Measurements from ENCODE around the gene CDKL5. TPM values are rescaled to one million over a fixed set of nuclear protein-coding genes. Genes with fewer than 3 reads are reported as not detected.

CDKL5 gene
- total and polyA plus RNA-seq, 7 donors: 0.42 to 3.8 (median 1.6) TPM

- TF ChIP-seq, protein P1, sequence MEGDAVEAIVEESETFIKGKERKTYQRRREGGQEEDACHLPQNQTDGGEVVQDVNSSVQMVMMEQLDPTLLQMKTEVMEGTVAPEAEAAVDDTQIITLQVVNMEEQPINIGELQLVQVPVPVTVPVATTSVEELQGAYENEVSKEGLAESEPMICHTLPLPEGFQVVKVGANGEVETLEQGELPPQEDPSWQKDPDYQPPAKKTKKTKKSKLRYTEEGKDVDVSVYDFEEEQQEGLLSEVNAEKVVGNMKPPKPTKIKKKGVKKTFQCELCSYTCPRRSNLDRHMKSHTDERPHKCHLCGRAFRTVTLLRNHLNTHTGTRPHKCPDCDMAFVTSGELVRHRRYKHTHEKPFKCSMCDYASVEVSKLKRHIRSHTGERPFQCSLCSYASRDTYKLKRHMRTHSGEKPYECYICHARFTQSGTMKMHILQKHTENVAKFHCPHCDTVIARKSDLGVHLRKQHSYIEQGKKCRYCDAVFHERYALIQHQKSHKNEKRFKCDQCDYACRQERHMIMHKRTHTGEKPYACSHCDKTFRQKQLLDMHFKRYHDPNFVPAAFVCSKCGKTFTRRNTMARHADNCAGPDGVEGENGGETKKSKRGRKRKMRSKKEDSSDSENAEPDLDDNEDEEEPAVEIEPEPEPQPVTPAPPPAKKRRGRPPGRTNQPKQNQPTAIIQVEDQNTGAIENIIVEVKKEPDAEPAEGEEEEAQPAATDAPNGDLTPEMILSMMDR (IDR thresholded peaks at IDR 0.05): no peak
- Histone ChIP-seq H3K4me3 (no peak overlapping the region), H3K27me3 (ENCODE audit: insufficient read depth in 3 of 3, low read length in 2 of 3) (no peaks in the 10 kb centered on the region), H3K27ac (no peak overlapping the region), H3K36me3 (ENCODE audit: insufficient read depth in 1 of 2, low read depth in 1 of 2) (no peaks in the 10 kb centered on the region), H3K9me3 (no peaks in the 10 kb centered on the region), H3K4me1 (no peaks in the 10 kb centered on the region)
- WGBS, 3 donors: 72 to 98% (median 82%) methylated on average over 11 to 12 of the region's 12 CpGs
- DNase-seq: no peak
- no peak for ATAC-seq
- intact Hi-C loops (cut with DNase I): no loop called here
Observed at GRCh38 chrX:18661273-18661672, 235.9 kb downstream of the CDKL5 start.

- WGBS, 3 donors: 69 to 89% (median 81%) methylated on average over 8 of the region's 8 CpGs
- H3K27me3 ChIP-seq (ENCODE audit: insufficient read depth in 3 of 3, low read length in 2 of 3): no peaks in the 10 kb centered on the region
Observed at GRCh38 chrX:18664947-18665346, 239.5 kb downstream of the CDKL5 start.

DNA sequence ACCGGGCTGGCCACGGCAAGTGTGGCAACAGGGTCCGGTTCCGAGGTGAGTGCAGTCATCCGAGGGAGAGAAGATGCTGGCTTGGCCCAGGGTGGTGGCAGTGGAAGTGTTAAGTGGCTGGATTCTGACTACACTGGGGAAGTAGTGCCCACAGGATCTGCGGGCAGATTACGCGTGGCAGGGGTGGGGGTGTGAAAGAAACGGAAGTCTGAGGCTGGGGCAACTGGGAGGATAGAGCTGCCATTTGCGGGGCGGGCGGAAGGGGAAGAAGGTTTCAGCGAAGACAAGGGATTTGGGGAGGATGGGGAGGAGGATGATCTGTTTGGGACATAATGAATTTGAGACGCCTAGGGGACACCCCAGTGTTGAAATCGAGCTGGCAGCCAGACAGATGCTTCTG, 241.2 kb downstream of the CDKL5 start:
- no peaks in the 10 kb centered on the region for H3K27me3 ChIP-seq (ENCODE audit: insufficient read depth in 3 of 3, low read length in 2 of 3)
- no peak overlapping the region for H3K4me3 ChIP-seq
- ATAC-seq: no peak
- H3K36me3 ChIP-seq (ENCODE audit: insufficient read depth in 1 of 2, low read depth in 1 of 2): no peaks in the 10 kb centered on the region
- H3K9me3 ChIP-seq: no peaks in the 10 kb centered on the region
- DNase-seq: no peak
- intact Hi-C loops (cut with DNase I): no loop called here
- no peaks in the 10 kb centered on the region for H3K4me1 ChIP-seq
- 81 to 88% (median 86%) methylated on average over 13 to 15 of the region's 15 CpGs for WGBS, 3 donors
- H3K27ac ChIP-seq: no peak overlapping the region
- TF ChIP-seq, protein P1 (IDR thresholded peaks at IDR 0.05): no peak

More at GRCh38 chrX:18664947-18665346, 239.5 kb downstream of the CDKL5 start:
- DNase-seq (no peak), ATAC-seq (no peak)
- Histone ChIP-seq H3K27ac (no peak overlapping the region), H3K36me3 (ENCODE audit: insufficient read depth in 1 of 2, low read depth in 1 of 2) (no peaks in the 10 kb centered on the region), H3K4me1 (no peaks in the 10 kb centered on the region), H3K4me3 (no peak overlapping the region), H3K9me3 (no peaks in the 10 kb centered on the region)
- TF ChIP-seq, protein P1 (IDR thresholded peaks at IDR 0.05): no peak
- intact Hi-C loops (cut with DNase I): no loop called here

- no peaks in the 10 kb centered on the region for H3K36me3 ChIP-seq (ENCODE audit: insufficient read depth in 1 of 2, low read depth in 1 of 2)
- TF ChIP-seq, protein P1 (IDR thresholded peaks at IDR 0.05): no peak
- ATAC-seq (no peak), DNase-seq (no peak)
- no peaks in the 10 kb centered on the region for H3K27me3 ChIP-seq (ENCODE audit: insufficient read depth in 3 of 3, low read length in 2 of 3)
- 64 to 72% (median 72%) methylated on average over 15 of the region's 15 CpGs for WGBS, 3 donors
- H3K4me1 ChIP-seq: no peaks in the 10 kb centered on the region
- H3K27ac ChIP-seq: no peak overlapping the region
- no peak overlapping the region for H3K4me3 ChIP-seq
- H3K9me3 ChIP-seq: no peaks in the 10 kb centered on the region
- intact Hi-C loops (cut with DNase I): no loop called here
Observed at GRCh38 chrX:18668071-18668835, 242.8 kb downstream of the CDKL5 start.
